NOMO-1 treated with DMSO at 0.1 percent for 48 hours (cell line): ENCODE measurements around the gene PAGR1.
A peak's percentile ranks its signal among the peaks of the same experiment; 100 is the strongest.

Source experiments
- DNase-seq: peaks from one replicate; lab custom pipeline; 2025; ENCODE audit not compliant: unreplicated experiment; lab: John Stamatoyannopoulos, UW

Gene PAGR1

DNA sequence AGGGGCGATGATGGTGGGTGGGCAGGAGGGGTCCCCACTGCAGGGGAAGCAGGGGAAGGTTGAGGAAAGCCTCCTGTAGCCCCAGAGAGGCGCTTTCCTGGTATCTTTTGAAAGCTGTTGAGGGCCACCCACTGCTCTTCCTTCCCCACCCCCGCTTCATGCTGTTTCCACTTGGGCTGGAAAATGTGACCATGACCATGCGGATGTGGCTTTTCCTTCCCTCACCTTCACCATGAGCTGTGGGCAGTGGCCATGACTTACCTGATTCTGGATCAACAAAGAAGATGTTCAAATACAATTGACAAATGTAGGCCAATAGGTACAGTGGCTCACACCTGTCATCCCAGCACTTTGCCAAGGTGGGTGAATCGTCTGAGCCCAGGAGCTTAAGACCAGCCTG, 18.1 kb downstream of the PAGR1 start:
- no peak for DNase-seq

DNA sequence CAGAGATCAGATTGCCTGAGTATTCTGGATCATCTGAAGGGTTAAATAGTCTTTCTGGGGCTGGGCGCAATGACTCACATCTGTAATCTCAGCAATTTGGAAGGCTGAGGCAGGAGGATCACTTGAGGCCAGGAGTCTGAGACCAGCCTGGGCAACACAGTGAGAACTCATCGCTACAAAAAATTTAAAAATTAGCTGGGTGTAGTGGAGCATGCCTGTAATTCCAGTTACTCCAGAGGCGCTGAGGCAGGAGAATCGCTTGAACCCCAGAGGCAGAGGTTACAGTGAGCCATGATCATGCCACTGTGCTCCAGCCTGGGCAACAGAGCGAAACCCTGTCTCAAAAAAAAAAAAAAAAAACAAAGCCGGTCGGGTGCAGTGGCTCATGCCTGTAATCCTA, 20.0 kb downstream of the PAGR1 start:
- no peak for DNase-seq

DNA sequence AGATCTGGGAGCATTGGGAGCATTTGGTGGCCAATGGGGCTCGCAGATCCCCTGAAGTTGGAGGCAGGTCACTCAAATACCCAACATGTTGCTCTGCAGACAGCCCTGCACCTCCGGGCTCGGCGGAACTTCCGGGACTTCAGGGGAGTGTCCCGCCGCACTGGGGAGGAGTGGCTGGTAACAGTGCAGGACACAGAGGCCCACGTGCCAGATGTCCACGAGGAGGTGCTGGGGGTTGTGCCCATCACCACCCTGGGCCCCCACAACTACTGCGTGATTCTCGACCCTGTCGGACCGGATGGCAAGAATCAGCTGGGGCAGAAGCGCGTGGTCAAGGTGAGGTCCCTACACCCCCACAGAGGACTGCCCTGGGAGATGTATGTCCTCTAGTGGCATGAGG, 20.7 kb downstream of the PAGR1 start:
- no peak for DNase-seq

DNA sequence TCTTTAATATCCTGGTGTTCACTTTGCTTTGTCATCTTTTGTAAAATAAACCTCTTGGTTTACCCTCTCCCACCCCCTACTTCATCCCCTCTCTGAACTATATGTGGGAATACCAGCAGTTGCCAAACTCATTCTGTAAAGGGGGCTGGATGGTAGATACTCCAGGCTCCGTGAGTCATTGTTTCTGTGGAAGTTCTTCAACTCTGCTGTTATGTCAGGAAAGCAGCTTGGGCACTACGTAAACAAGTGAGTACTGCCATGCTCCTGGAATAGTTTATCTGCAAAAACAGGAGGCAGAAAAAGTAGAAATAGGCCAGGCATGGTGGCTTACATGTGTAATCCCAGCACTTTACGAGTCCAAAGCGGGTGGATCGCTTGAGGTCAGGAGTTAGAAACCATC, 21.9 kb downstream of the PAGR1 start:
- DNase-seq: no peak

DNA sequence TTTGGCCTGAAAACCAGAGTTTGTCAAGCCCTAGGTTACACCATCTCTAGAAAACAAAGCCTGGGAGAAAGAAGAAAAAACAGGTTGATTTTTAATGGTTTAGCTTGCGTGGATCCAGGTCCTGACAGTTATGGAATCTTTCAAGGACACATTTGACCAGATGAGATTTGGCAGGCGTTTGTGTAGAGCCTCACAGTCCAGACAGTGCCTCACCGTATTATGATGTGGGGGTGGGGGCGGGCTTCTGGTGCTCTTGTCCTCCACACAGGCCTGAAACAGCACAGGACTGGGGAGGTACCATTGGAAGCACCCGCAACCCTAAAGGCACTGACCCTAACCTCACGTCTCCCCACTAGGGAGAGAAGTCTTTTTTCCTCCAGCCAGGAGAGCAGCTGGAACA, 23.9 kb downstream of the PAGR1 start:
- DNase-seq: no peak

DNA sequence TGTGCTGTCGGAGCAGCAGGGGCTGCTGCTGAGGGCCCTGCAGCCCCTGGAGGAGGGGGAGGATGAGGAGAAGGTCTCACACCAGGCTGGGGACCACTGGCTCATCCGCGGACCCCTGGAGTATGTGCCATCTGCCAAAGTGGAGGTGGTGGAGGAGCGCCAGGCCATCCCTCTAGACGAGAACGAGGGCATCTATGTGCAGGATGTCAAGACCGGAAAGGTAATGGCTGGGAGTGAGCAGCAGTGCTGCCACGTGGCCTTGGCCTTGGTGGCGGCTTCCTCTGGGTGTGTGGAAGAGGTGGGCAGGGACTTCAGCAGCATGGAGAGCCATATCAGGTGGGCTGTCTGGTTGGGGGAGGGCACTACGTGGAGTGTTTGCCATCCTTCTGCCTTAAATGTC, 24.3 kb downstream of the PAGR1 start:
- DNase-seq: no peak

DNA sequence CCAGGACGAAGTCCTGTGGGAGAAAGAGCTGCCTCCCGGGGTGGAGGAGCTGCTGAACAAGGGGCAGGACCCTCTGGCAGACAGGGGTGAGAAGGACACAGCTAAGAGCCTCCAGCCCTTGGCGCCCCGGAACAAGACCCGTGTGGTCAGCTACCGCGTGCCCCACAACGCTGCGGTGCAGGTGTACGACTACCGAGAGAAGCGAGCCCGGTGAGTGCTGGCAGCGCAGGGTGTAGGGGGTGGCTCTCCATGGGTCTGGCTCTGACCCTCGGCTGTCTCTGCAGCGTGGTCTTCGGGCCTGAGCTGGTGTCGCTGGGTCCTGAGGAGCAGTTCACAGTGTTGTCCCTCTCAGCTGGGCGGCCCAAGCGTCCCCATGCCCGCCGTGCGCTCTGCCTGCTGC, 25.7 kb downstream of the PAGR1 start:
- DNase-seq: no peak

DNA sequence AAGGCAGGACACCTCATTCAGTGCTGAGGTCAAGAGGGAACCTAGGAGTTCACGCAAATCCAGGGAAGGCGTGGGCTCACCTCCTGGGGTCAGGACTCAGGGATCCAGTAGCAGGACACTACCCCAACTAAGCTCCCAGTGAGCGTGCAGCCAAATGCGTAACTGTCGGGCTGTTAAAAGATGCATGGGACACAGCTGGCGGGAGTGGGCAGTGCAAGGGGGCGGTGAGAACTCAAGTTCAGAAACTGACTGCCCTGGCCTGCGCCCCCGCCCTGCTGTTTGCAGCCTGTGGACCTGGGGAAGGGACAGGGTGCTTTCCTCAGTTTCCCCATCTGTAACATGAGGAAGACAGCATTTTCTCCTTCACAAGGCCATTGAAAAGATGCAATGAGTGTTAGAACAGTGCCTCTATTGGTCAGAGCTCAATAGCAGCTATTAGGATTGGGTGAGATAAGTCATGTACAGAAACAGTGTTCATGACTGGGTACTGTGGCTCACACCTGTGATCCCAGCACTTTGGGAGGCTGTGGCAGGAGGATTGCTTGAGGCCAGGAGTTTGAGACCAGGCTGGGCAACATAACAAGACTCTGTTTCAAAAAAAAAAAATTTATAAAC, 26.9 kb downstream of the PAGR1 start:
- DNase-seq: no peak

DNA sequence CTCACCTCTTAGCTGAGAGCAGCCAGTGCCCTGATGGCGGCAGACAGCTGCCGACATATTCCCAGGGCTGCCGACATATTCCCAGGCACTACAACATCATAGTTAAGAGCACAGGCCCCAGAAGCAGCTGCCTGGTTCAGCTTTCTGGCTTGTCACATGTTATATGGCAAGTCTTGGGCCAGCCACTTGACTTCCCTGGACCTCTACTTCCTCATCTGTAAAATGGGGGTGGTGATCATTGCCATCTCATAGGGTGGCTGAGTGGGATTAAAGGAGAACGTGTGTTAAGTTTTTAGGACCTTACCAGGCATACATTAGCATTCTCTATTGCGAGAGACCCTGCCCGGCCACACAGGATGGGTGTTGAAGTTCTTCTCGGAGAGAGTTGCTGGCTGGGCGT, 28.0 kb downstream of the PAGR1 start:
- no peak for DNase-seq

DNA sequence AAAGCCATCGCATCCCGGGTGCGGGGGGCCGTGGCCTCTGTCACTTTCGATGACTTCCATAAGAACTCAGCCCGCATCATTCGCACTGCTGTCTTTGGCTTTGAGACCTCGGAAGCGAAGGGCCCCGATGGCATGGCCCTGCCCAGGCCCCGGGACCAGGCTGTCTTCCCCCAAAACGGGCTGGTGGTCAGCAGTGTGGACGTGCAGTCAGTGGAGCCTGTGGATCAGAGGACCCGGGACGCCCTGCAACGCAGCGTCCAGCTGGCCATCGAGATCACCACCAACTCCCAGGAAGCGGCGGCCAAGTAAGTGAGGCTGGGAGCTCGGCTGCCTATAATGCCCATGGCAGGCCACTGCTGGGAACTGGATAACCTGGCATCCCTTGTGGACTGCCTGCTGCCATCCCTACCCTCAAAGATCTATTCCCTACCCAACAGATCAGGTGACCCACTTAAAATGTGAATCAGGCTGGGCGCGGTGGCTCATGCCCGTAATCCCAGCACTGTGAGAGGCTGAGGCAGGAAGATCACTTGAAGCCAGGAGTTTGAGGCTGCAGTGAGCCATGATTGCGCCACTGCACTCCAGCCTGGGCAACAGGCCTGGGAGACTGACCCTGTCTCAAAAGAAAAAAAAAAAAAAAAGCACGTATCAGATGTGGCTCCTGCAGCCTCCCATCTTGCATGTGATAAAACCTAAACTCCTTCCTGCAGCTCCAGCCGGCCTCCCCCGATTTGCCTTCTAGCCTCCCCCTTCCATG, 28.8 kb downstream of the PAGR1 start:
- no peak for DNase-seq

DNA sequence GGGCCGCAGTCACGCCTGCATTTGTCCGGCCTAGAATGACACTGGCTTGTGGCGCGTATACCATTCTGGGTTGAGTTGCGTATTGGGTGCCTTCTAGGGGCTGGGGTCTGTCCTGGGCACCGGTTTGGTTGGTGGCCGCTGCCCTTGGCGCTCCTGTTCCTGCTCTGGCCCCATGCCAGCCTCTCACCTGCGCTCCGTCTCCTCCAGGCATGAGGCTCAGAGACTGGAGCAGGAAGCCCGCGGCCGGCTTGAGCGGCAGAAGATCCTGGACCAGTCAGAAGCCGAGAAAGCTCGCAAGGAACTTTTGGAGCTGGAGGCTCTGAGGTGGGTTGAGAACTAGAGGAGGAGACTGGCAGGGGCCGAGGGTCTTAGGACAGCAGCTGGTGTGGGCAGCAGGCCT, 29.7 kb downstream of the PAGR1 start:
- no peak for DNase-seq

DNA sequence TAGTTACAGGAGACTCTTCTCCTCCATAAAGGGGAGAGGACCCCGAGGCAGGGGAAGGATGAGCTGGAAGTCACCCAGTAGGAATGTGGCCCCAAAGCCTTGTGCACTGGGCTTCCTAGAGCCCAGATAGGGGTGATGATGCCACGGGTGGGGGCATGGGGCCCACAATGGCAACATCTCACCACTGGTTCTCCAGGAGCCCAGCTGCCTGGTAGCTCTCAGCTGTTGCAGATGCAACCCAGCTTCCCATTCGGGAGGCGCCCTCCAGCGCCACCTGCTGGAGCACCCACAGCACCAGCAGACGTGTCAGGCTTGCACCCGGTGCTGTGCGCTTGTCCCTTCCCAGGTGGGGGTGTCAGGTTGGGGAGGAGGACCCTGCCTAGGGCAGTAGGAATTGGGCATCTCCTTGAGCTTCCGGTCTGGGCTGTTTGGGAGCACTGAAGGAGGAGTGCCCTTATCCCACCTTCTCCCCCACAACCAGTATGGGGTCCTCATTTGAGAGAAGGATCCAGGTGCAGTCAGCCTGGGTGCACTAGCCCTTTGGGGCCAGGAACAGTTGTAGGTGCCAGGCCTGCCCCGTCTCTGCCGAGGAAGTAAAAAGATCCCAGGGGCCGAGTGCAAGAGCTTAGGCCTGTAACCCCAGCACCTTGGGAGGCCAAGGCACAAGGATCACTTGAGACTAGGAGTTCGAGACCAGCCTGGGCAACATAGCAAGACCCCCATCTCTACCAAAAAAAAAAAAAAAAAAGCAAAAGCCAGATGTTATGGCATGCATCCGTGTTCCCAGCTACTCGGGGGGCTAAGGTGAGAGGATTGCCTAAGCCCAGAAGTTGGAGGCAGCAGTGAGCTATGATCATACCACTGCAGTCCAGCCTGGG, 32.7 kb downstream of the PAGR1 start:
- peak; percentile 48 for DNase-seq

DNA sequence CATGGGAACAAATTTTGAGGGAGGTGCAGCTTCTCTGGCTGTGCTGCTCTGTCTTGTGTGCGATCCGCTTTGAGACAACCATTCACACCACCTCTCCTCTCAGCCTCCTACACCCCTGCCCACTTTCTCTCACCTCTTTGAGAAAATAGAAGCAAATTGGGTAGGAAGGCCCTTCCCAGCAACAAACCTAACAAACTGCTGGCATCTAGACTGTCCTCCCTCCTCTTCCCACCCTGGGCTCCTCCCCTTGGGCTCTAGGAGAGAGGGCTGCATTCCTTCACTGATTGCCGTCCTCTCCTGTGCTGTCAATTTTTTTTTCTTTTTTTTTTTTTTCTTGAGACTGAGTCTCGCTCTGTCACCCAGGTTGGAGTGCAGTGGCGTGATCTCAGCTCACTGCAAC, 33.6 kb downstream of the PAGR1 start:
- DNase-seq: no peak

DNA sequence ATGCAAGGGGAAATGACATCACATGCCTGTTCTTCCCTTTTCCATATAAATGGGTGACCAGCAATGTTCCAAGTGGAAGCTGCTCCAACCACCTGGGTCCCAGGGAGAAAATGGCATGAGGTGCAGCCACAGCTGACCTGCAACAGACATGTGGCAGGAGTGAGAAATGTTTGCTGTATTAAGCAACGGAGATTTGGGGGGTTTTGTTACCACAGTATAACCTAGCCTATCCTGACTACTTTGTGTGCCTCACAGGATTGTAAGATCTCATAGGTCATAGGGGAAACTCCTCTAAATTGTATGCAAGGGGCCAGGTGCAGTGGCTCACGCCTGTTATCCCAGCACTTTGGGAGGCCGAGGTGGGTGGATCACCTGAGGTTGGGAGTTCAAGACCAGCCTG, 35.0 kb downstream of the PAGR1 start:
- DNase-seq: no peak

DNA sequence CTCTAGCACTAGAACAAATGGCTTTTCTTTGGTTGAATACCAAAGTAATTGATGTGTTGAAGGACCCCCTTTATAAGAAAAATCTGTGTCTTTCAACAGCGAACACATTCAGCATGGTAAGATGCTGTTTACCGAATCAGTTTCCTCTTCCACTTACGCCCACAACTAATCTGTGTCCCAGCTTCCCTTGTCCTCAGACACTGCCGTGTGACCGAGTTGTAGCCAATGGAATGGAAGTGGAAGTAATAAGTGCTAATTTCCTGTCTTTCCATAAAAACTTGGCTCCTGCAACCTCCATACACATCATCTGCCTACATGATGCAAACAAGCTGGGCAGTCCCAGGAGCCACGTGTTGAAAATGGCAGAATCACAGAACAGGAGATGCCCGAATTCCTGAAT, 36.7 kb downstream of the PAGR1 start:
- DNase-seq: no peak

DNA sequence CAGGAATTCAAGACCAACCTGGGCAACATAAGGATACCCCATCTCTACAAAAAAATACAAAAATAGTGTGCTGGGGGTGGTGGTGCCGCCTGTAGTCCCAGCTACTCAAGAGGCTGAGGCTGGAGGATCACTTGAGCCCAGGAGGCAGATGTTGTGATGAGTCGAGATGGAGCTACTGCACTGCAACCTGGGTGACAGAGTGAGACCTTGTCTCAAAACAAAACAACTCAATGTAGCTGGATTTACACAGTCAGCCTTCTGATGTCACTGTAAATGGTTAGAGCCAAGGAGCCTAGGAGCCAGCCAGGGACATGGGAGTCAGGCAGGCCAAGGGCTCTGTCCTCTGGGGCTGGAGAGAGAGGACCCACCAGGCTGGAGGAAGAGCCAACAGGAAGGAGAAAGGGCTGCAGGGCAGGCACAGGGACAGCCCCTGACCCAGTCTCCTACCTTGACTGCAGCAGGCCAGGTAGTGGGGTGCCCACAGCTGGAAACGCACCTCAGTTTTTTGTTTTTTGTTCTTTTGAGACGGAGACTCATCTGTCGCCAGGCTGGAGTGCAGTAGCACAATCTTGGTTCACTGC, 38.7 kb downstream of the PAGR1 start:
- no peak for DNase-seq

DNA sequence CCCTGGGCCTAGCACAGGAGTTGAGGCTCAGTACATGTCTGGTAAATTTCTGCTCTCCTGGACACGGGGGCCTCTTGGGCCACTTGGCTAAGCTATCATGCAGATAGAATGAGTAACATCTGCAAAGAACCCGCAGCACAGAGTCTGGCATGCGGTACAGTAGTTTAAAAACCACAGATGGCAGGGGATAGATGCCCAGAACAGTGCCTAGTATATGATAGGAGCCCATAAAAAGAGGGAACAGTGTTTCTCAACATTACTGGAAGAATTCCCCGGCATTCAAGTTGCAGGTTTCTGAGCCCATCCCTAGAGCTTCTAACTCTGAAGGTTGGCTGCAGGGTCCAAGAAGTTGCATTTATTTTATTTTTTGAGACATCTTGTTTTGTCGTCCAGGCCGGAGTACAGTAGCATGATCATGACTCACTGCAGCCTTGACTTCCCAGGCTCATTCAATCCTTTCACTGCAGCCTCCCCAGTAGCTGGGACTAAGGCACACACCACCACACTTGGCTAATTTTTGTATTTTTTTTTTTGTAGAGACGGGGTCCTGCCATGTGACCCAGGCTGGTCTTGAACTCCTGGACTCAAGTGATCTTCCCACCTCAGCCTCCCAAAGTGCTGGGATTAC, 41.3 kb downstream of the PAGR1 start:
- DNase-seq: no peak

DNA sequence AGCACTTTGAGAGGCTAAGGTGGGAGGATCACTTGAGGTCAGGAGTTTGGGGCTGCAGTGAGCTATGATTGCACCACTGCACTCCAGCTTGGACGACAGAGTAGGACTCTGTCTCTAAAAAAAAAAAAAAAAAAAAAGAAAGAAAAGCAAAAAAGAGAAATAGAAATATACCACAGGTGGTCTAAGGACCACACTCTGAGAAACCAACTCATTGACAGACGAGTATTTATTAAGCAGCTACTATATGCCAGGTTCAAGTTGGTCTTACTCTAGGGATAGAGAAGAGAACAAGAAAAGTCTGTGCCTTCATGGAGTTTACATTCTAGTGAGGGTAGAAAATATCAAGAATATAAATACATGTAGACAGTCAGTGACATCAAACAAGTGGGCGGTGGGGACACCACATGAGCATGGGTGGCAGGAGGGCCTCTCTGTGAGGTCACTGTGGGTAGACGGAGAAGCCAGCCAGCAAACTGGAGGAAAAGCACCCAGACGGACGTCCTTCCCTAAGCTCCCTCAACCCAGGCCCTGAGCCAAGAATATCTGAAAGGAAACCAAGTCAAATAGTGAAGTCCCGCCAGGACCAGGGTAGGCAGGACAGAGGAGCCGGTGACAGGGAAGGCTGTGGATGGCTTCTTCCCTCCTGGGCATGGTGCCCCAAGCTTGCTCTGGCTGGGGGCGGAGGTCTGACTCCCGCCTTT, 42.3 kb downstream of the PAGR1 start:
- DNase-seq: no peak

DNA sequence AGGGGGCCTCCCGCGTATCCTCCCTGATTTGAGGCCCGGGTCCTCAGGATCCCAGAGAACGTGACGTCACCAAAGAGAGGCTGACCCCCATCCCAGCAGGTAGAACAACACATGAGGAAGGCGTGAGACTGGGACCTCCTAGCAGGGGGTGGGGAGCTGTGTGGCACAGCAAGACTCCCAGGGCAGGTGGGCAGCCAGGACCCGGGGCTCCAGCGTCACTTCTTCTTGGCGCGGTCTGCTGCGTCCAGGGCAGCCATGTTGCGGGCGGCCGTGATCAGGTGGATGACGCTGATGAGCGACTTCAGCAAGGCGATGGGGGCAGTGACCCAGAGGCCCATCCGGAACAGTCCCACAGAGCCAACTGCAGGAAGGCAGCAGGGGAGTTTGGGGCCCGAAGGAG, 43.0 kb downstream of the PAGR1 start:
- no peak for DNase-seq

DNA sequence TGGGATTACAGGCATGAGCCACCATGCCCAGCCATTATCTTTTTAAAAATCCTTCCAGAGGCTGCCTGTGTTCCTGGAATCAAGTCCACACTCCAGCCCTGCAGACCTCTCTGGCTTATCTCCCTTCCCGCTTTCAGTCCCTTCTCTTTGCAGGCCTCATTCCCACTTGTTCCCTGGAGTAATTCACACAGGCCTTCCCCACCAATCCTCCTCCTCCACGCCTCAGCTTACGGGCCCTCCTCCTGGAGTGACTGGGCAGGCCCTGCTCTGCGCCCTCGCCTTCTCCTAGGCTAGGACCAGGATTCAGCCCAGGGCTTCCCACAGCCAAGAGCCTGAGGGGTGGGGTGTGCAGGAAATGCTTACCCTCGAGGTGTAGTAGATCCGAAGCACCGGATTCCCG, 44.3 kb downstream of the PAGR1 start:
- DNase-seq: no peak
